ENCODE measurements around the gene ADAMTS4. TPM values are rescaled to one million over a fixed set of nuclear protein-coding genes. Genes with fewer than 3 reads are reported as not detected.

The ADAMTS4 gene
- total and polyA plus RNA-seq, 2 donors (not counting 1 experiment from before 2014, with no cell fraction given), result 0.10 TPM; not detected in 1

DNA sequence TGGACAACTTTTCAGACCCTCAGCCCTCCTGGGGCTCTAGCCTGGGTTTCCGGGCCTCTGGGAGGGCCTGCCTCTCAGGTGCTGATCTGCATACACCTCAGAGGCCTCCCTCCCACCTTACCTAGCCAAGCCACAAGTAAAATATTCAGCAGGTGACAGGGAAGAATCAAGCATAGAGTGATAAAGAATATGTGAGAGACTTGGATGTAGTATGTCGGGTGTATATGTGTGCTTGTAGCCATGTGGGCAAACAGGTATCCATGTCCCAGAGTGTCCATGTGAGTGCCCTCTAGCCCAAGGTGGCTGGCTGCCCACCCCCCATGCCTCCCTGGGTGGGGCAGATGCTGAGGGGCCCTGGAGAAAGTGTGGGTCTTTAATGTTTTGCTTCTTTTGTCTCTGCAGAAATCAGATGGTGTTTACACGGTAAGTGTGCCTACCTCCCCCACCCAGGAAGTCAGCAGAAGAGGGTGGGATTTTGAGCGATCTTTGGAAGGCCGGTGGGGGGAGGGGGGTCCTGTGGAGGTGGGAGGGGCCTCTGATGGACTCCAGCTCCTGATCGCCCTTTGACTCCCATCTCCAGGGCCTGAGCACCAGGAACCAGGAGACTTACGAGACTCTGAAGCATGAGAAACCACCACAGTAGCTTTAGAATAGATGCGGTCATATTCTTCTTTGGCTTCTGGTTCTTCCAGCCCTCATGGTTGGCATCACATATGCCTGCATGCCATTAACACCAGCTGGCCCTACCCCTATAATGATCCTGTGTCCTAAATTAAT lies 19.6 kb upstream of the ADAMTS4 start:
- H3K4me2 ChIP-seq (replicated peaks; ENCODE audit: low read depth, low read length, poor library complexity, severe bottlenecking), result no peak overlapping the region
- H3K27ac ChIP-seq (ENCODE audit: low read length in 2 of 2), result no peak overlapping the region
- H3K27me3 ChIP-seq (replicated peaks in 1 of 4; ENCODE audit: control extremely low read depth in 1 of 4, control insufficient read depth in 3 of 4, insufficient read depth in 4 of 4, low read length in 3 of 4), result peaks cover 0 to 42% (median 29%) of the 10 kb centered on the region in 4 experiments
- H4K20me1 ChIP-seq (ENCODE audit: control insufficient read depth, insufficient read depth, low read length, poor library complexity, severe bottlenecking), result no peaks in the 10 kb centered on the region
- peak; percentile 24 for DNase-seq
- Mint-ChIP-seq H3K27ac (no peak overlapping the region), H3K9me3 (ENCODE audit: insufficient read depth) (no peaks in the 10 kb centered on the region), H3K27me3 (peaks cover 43% of the 10 kb centered on the region), H3K4me1 (peaks cover 27% of the 10 kb centered on the region), H3K4me3 (no peak overlapping the region)
- H3K36me3 ChIP-seq (replicated peaks in 1 of 2; ENCODE audit: control extremely low read depth in 1 of 2, control insufficient read depth in 1 of 2, extremely low read depth in 1 of 2, insufficient read depth in 2 of 2, low read length in 1 of 2), result peaks cover 2 to 11% of the 10 kb centered on the region in 2 experiments
- CTCF ChIA-PET, result interaction anchor here (1.2 to 1.5 kb wide), 2 partner anchors 14 to 163 kb away, joined by 3 to 7 read pairs; no protein-coding TSS in a partner anchor
- 92% methylated on average over 5 of the region's 8 CpGs for WGBS (ENCODE audit: insufficient coverage)
- intact Hi-C loops (cut with micrococcal nuclease), result no loop called here
- H2AFZ ChIP-seq (ENCODE audit: insufficient read depth, low read depth, low read length, poor library complexity, severe bottlenecking), result no peak overlapping the region
- POLR2A ChIA-PET, result no interaction called here
- no peaks in the 10 kb centered on the region for H3K9me3 ChIP-seq (ENCODE audit: control extremely low read depth in 1 of 3, control insufficient read depth in 2 of 3, insufficient read depth in 1 of 3, low read length in 2 of 3)
- peaks cover 15 to 26% of the 10 kb centered on the region in 2 donors for H3K4me1 ChIP-seq (ENCODE audit: control insufficient read depth in 2 of 2, insufficient read depth in 2 of 2, low read length in 2 of 2)
- no peak for ATAC-seq (ENCODE audit: low read depth)
- TF ChIP-seq, protein P1, sequence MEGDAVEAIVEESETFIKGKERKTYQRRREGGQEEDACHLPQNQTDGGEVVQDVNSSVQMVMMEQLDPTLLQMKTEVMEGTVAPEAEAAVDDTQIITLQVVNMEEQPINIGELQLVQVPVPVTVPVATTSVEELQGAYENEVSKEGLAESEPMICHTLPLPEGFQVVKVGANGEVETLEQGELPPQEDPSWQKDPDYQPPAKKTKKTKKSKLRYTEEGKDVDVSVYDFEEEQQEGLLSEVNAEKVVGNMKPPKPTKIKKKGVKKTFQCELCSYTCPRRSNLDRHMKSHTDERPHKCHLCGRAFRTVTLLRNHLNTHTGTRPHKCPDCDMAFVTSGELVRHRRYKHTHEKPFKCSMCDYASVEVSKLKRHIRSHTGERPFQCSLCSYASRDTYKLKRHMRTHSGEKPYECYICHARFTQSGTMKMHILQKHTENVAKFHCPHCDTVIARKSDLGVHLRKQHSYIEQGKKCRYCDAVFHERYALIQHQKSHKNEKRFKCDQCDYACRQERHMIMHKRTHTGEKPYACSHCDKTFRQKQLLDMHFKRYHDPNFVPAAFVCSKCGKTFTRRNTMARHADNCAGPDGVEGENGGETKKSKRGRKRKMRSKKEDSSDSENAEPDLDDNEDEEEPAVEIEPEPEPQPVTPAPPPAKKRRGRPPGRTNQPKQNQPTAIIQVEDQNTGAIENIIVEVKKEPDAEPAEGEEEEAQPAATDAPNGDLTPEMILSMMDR (IDR thresholded peaks at IDR 0.05), result no peak
- TF ChIP-seq EZH2 (IDR thresholded peaks at IDR 0.05; ENCODE audit: borderline replicate concordance, insufficient read depth, low read depth, low read length, poor library complexity, severe bottlenecking), result no peak
- no peaks in the 10 kb centered on the region for H3K79me2 ChIP-seq (ENCODE audit: control insufficient read depth, insufficient read depth, low read length)
- no peak overlapping the region for H3K9ac ChIP-seq (ENCODE audit: low read length)
- H3K4me3 ChIP-seq (ENCODE audit: control extremely low read depth in 1 of 5, extremely low read depth in 1 of 5, insufficient read depth in 1 of 5, low read depth in 2 of 5, low read length in 4 of 5), result no peak overlapping the region

GRCh38 chr1:161217831-161218230 lies 19.0 kb upstream of the ADAMTS4 start:
- H3K4me1 ChIP-seq (ENCODE audit: control insufficient read depth in 2 of 2, insufficient read depth in 2 of 2, low read length in 2 of 2), result peaks cover 15 to 26% of the 10 kb centered on the region in 2 donors
- CTCF ChIA-PET, result no interaction called here
- no peaks in the 10 kb centered on the region for H3K79me2 ChIP-seq (ENCODE audit: control insufficient read depth, insufficient read depth, low read length)

More at GRCh38 chr1:161217831-161218230, 19.0 kb upstream of the ADAMTS4 start:
- POLR2A ChIA-PET, result interaction anchor here (0.6 kb wide), 2 partner anchors 99 to 428 kb away, joined by 3 read pairs; no protein-coding TSS in a partner anchor
- intact Hi-C loops (cut with micrococcal nuclease), result no loop called here
- H3K27ac ChIP-seq (ENCODE audit: low read length in 2 of 2), result no peak overlapping the region
- ATAC-seq (ENCODE audit: low read depth), result no peak
- no peaks in the 10 kb centered on the region for H3K9me3 ChIP-seq (ENCODE audit: control extremely low read depth in 1 of 3, control insufficient read depth in 2 of 3, insufficient read depth in 1 of 3, low read length in 2 of 3)
- H3K4me2 ChIP-seq (replicated peaks; ENCODE audit: low read depth, low read length, poor library complexity, severe bottlenecking), result no peak overlapping the region
- peaks cover 27% of the 10 kb centered on the region for H3K4me1 Mint-ChIP-seq
- H4K20me1 ChIP-seq (ENCODE audit: control insufficient read depth, insufficient read depth, low read length, poor library complexity, severe bottlenecking), result no peaks in the 10 kb centered on the region
- H3K9ac ChIP-seq (ENCODE audit: low read length), result no peak overlapping the region
- no peak overlapping the region for H3K4me3 Mint-ChIP-seq
- WGBS (ENCODE audit: insufficient coverage), result 82% methylated on average over 2 of the region's 6 CpGs
- TF ChIP-seq, protein P1 (IDR thresholded peaks at IDR 0.05), result no peak
- TF ChIP-seq EZH2 (IDR thresholded peaks at IDR 0.05; ENCODE audit: borderline replicate concordance, insufficient read depth, low read depth, low read length, poor library complexity, severe bottlenecking), result no peak
- peaks cover 37% of the 10 kb centered on the region for H3K27me3 Mint-ChIP-seq
- no peak overlapping the region for H3K4me3 ChIP-seq (ENCODE audit: control extremely low read depth in 1 of 5, extremely low read depth in 1 of 5, insufficient read depth in 1 of 5, low read depth in 2 of 5, low read length in 4 of 5)
- peaks cover 0 to 35% (median 24%) of the 10 kb centered on the region in 4 experiments for H3K27me3 ChIP-seq (replicated peaks in 1 of 4; ENCODE audit: control extremely low read depth in 1 of 4, control insufficient read depth in 3 of 4, insufficient read depth in 4 of 4, low read length in 3 of 4)
- H3K27ac Mint-ChIP-seq, result no peak overlapping the region
- H2AFZ ChIP-seq (ENCODE audit: insufficient read depth, low read depth, low read length, poor library complexity, severe bottlenecking), result no peak overlapping the region
- DNase-seq, result no peak
- no peaks in the 10 kb centered on the region for H3K9me3 Mint-ChIP-seq (ENCODE audit: insufficient read depth)
- H3K36me3 ChIP-seq (replicated peaks in 1 of 2; ENCODE audit: control extremely low read depth in 1 of 2, control insufficient read depth in 1 of 2, extremely low read depth in 1 of 2, insufficient read depth in 2 of 2, low read length in 1 of 2), result peaks cover 5 to 18% of the 10 kb centered on the region in 2 experiments

Data from B cell (primary cell).